ENCODE data around the gene TRIM45.

Gene TRIM45

DNA sequence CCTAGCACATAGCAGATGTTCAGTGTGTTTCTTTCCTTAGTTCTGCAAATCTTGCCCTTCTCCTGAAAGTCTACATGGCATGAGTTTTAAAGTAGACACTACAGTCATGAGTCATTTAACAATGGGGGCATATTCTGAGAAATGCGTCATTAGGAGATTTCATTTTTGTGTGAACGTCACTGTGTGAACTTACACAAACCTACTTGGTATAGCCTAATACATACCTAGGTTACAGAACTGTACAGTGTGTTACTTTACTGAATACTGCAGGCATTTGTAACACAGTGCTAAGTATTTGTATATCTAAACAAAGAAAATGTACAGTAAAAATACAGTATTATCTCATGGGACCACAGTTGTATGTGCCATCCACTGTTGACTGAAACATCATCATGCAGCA is 51.4 kb downstream of the TRIM45 start:
- TF ChIP-seq, protein P1, sequence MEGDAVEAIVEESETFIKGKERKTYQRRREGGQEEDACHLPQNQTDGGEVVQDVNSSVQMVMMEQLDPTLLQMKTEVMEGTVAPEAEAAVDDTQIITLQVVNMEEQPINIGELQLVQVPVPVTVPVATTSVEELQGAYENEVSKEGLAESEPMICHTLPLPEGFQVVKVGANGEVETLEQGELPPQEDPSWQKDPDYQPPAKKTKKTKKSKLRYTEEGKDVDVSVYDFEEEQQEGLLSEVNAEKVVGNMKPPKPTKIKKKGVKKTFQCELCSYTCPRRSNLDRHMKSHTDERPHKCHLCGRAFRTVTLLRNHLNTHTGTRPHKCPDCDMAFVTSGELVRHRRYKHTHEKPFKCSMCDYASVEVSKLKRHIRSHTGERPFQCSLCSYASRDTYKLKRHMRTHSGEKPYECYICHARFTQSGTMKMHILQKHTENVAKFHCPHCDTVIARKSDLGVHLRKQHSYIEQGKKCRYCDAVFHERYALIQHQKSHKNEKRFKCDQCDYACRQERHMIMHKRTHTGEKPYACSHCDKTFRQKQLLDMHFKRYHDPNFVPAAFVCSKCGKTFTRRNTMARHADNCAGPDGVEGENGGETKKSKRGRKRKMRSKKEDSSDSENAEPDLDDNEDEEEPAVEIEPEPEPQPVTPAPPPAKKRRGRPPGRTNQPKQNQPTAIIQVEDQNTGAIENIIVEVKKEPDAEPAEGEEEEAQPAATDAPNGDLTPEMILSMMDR (IDR thresholded peaks at IDR 0.05; ENCODE audit: control extremely low read depth, extremely low read depth, low read depth, missing control alignments): no peak
- no peak for DNase-seq (ENCODE audit: extremely low spot score)
- ChIA-PET CTCF (interaction anchor here (0.9 to 7.3 kb wide), 9 partner anchors 10 to 826 kb away, joined by 3 to 97 read pairs (median 9); partner anchors contain the start of gene TTF2), POLR2A (no interaction called here)

DNA sequence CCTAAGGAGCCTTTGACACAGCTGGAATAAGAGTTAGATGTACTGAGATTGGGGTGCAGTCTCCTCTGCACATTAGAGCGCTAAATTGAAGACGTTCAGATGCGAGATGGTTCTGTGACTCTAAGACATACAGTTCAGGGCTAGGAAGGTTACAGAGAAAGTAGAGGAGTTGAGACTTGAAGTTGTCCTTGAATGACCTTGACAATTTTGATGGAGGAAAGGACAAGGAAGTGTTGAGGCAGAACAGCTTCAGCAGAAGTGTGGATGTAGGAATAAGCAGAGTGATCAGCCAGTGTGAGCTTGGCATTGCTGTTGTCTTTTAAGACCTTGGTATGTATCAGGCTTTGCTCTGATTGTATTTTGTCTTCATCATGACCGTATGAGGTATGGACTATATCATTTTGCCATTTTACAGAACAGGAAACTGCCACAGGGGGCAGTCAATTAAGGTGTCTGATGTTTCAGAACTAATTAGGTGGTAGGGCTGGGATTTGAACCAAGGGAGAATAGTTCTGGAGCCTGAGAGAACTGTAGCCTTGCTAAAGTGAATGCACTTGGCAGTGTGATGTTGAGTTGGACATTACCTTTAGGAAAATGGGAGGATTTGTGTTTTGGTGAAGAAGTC is 52.2 kb downstream of the TRIM45 start:
- TF ChIP-seq, protein P1 (IDR thresholded peaks at IDR 0.05; ENCODE audit: control extremely low read depth, extremely low read depth, low read depth, missing control alignments): no peak
- POLR2A ChIA-PET: interaction anchor here (0.9 kb wide), 1 partner anchor 9 kb away, joined by 4 read pairs; the partner anchor contains the start of gene TTF2
- no peak for DNase-seq (ENCODE audit: extremely low spot score)
- CTCF ChIA-PET: interaction anchor here (0.9 to 7.3 kb wide), 16 partner anchors 9 to 827 kb away, joined by 3 to 97 read pairs (median 9); partner anchors contain the start of gene TTF2

DNA sequence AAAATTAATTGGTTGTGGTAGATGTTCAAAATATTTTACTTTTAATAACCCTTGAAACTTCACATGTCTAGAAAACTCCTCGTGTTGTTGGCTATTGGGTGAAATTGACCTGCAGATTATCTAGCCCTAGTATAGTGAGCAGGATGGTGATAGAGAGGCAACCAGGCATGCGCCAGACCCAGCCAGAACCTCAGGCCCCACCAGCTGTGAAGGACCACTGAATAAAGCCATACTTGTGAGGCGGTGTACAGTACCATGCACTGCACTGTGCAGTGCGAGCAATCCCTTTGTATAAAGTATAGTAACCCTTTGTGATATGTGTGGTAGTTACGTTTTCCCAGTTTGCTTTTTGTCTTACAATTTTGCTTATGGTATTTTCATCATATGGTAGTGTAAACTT is 53.0 kb downstream of the TRIM45 start:
- CTCF ChIA-PET: interaction anchor here (1.1 to 7.3 kb wide), 29 partner anchors 9 to 827 kb away, joined by 3 to 97 read pairs (median 8); no protein-coding TSS in a partner anchor

DNA sequence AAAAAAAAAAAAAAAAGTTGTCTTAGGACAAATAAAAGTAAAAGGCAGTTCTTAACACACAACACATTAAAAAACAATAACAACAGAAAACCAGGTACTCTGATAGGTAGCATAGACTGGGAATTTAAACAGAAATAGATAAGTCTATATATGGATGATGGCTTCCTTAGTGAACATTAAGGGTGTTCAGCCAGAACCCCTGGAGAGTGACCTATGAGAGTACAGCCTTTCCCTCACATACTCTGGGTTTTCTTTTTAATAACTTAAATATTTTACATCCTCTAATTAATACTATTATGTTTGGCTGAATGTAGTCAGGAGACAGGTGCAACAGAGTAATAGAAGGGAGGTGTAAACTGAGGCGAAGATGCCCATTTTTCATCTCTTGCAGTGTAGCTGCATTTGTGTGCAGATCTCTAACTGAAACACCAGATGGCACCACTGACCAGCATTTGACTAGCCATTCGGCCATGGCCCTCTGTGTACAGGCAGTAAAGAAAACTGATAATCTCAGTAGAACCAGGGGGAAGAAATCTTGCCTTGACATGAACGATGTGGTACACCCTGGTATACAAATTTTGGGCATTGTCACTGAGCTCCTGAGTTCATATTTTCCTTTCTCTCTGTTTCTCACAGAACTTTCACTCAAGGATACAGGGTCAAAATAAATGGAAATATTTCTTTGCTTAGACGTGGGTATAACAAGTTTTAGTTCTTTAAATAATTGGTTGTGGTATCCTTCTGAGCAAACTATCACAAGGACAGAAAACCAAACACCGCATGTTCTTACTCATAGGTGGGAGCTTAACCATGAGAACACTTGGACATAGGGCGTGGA is 53.8 kb downstream of the TRIM45 start:
- DNase-seq (ENCODE audit: extremely low spot score): peak; percentile 50
- POLR2A ChIA-PET: no interaction called here

More for the DNA sequence above, 53.0 kb downstream of the TRIM45 start:
- POLR2A ChIA-PET: interaction anchor here (0.9 kb wide), 1 partner anchor 9 kb away, joined by 4 read pairs; the partner anchor contains the start of gene TTF2
- TF ChIP-seq, protein P1 (IDR thresholded peaks at IDR 0.05; ENCODE audit: control extremely low read depth, extremely low read depth, low read depth, missing control alignments): no peak
- DNase-seq (ENCODE audit: extremely low spot score): no peak

DNA sequence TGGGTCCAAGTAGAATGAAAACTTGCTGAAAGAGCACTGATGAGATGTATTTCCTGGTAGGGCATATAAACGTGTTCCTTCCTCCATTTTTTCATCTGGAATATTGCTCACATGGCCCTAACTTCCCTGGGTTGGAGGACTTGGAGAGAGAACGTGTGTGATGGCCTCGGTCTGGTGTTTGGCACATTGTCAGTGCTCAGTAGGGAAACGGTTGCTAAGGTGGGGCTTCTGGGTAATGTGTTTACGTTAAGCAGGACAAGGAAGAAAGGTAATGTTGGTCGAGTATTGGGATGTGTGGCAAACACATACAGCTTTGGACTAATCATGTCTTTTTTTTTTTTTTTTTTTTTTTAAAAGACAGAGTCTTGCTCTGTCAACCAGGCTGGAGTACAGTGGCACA is 55.2 kb downstream of the TRIM45 start:
- no peak for DNase-seq (ENCODE audit: extremely low spot score)
- POLR2A ChIA-PET: no interaction called here

More for the DNA sequence above, 53.8 kb downstream of the TRIM45 start:
- TF ChIP-seq, protein P1 (IDR thresholded peaks at IDR 0.05; ENCODE audit: control extremely low read depth, extremely low read depth, low read depth, missing control alignments): peak; percentile 68
- CTCF ChIA-PET: interaction anchor here (0.7 to 7.3 kb wide), 35 partner anchors 8 to 828 kb away, joined by 3 to 97 read pairs (median 6); no protein-coding TSS in a partner anchor

More for the DNA sequence above, 55.2 kb downstream of the TRIM45 start:
- CTCF ChIA-PET: interaction anchor here (1.9 to 7.3 kb wide), 12 partner anchors 8 to 830 kb away, joined by 8 to 97 read pairs (median 16); no protein-coding TSS in a partner anchor
- TF ChIP-seq, protein P1 (IDR thresholded peaks at IDR 0.05; ENCODE audit: control extremely low read depth, extremely low read depth, low read depth, missing control alignments): no peak

Measured in GM10248 (cell line).